HG02885 (cell line): ENCODE data around the gene LYSMD3.
A peak's percentile ranks its signal among the peaks of the same experiment; 100 is the strongest.
"Not testable (repeated sequence)": the region's sequence is repeated elsewhere in the genome, so short reads cannot be mapped to it uniquely, and the experiment has no call there.

ENCODE experiments used
- ATAC-seq: cut with Tn5 transposase; IDR thresholded peaks from one replicate; pipeline ENCODE4 v1.9.1; 2021; ENCODE audit warnings: mild to moderate bottlenecking; ENCODE audit not compliant: unreplicated experiment, poor library complexity

LYSMD3 gene

DNA sequence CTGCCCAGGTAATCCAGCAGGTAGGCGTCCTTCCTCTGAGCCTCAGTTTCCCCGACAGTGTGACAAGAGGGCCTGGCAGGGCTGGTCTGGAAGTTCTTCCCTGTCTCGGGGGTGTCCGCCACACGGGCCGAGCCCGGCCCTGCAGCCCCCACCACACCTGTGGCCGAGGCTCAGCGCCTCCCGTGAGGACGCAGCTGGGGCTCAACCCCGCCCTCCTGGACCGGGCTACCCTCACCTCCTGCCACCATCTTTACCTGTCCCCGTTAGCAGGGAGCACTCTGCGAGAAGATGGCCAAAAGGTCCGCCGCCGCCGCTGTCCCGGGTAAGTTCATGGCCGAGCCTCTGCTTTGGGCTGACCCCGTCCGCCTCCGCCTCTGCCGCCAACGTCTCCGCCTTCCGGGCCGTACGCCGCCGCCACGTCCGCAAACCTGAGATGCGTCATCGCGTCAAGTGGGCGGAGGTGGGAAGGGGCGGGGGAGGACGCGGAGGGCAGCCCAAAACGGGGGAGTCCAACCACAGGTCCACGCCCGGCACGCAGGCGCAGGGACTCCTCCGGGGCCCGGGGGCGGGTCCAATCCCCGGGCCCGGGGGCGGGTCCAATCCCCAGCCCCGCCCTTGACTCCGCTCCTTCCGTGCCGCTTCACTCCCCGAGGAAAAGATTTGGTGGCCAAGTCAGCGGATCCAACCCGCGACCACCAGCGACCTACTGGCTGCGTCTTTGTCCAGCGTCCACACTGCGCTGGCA, at the start of gene LYSMD3:
TSS of gene LYSMD3 (minus strand) at position 391 of the 745 bp plus-strand sequence. CDS start 4,295 bp downstream, outside the sequence.
- peak; percentile 89 for ATAC-seq

DNA sequence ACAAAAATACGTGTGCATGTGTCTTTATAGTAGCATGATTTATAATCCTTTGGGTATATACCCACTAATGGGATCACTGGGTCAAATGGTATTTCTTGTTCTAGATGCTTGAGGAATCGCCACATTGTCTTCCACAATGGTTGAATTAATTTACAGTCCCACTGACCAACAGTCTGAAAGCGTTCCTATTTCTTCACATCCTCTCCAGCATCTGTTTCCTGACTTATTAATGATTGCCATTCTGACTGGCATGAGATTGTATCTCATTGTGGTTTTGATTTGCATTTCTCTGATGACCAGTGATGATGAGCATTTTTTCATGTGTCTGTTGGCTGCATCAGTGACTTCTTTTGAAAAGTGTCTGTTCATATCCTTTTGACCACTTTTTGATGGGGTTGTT, 47.2 kb upstream of the LYSMD3 start:
- not testable (repeated sequence) for ATAC-seq

DNA sequence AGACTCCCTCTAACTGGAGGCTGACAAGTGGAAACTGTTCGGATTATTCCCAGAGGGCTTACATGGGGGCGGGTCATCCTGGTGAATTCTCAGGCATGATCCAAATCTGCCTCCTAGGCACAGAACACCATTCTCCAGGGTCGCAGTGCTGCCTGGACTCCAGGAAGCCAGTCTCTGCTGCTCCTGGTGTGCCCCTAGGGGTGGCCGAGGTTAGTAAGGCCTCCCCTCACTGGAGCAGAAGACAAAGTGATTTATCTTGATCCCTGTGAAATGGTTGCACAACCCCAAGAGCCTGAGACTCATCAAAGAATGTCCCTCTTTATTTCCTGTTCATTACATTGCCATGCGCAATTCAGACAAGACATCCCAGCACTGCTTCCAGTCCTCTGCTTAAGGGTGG, 46.3 kb upstream of the LYSMD3 start:
- ATAC-seq = no peak

DNA sequence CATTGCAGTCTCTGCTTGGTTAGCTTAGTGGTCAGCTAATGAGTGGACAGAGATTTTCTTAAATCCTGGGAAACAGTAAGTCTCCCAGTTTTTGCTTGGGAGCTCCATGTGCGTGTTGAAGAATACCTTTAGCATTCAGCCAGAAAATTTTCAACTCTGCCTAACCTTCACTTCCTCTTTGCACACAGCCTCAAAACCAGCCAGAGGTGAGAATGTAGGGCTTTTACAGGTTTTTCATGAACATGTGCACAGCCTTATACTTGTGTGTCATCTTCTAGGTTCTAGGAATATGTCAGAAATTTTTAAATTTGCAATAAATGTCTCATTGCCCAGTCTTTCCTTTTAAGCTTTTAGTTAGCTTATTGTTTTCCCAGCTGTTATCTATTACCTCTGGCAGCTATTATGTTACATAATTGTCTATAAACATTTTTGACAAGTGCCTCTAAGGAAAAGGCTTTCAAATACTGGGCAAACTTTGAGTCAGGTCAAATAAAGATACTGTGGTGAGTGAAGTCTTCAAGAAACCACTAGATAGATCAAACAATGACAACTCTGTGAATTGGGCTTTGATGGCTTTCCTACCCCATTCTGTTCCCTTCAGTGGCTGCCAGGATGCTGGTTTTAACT, 41.9 kb upstream of the LYSMD3 start:
- no peak for ATAC-seq

DNA sequence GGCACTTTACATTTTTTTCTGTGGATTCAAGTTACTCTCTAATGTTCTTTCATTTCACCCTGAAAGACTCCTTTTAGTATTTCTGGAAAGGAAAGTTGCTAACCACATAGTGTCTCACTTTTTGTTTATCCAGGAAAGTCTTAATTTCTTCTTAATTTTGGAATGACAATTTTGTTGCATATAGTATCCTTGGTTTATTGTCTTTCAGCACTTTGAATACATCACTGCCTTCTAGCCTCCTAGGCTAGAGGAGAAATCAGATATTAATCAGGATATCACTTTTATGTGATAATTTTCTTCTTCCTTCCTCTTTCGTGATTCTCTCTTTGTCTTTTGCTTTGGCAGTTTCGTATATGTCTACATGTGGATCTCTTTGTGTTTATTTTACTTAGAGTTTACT, 40.6 kb upstream of the LYSMD3 start:
- ATAC-seq = no peak

DNA sequence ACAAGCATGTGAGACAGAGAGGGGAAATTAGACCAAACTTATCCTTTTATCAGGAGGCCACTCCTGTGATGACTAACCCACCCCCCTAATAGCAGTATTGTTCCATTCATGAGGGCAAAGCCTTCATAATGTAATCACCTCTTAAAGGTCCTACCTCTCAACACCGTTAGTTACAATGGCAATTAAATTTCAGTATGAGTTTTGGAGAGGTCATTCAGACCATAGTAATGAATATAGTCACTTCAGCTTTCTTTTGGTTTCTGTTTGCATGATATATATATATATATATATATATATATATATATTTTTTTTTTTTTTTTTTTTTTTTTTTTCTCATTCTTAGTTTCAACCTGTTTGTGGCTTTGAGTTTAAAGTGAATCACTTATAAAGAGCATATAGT, 39.7 kb upstream of the LYSMD3 start:
- ATAC-seq = no peak

DNA sequence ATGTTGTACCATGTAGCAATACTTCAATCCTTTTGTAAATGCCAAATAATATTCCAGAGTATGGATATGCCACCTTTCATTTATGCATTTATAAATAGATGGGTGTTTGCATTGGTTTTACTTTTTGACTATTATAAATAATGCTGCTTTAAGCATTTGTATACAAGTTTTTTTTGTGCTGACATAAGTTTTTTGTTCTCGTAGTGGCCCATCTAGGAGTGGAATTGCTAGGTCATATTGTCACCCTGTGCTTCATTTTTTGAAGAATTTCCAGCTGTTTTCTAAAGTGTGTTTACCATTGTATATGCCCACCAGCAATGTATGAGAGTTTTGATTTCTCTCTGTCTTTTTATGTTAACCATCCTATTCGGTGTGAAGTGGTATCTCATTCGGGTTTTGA, 36.1 kb upstream of the LYSMD3 start:
- ATAC-seq = no peak

DNA sequence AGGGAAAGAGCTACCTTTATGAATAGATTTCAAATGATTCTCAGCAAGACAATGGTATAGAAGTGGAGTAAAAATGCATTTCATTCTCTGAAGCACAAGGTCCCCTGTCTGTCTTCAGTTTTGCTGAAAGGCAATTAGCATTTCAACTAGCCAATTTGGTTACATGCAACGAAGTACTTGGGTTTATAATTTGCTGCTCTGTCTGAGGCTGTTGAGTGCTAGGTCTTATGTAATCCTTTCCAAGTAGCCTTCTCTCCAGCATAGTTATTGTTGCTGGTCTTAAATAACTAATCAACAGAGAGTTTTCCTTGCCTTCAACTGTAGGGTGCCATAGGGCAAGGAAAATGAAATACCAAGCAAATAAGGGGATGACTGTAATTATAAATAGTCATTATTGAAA, 33.7 kb upstream of the LYSMD3 start:
- no peak for ATAC-seq

DNA sequence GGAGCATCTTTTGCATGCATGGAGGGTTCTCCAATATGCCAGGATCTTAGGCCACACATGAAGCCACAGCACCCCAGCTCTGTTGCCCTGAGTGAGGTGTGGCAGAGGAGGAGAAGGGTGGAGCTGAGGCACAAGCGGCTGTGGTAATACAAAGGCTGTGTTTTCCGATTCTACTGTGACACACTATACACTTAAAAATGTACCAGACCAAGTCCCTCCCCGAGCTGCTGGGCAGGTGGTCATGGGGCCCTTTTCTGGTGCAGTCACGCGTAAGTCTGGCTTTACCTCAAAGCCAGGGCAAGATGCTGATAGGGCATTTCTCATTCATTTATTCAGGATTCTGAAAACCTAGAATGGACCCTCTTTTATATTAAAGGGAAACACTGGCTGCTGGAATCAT, 33.0 kb upstream of the LYSMD3 start:
- no peak for ATAC-seq

DNA sequence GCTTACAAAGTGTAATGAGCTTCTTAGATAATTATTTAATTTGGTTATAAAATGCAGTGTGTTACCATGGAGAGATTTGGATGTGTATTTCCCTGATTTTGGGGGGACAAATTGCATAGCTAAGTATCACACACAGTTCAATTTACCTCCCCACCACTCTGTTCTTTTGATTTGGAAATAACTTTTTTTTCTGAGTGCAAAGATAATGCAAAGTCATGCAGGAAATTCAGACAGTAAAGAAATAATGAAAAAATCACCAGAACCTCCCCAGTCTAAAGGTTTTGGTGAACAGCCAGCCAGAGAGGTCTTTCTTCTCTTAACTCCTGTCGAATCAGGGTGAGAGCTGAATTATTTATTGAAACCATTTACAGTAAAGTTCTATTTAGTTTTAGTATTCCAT, 32.4 kb upstream of the LYSMD3 start:
- ATAC-seq = no peak

DNA sequence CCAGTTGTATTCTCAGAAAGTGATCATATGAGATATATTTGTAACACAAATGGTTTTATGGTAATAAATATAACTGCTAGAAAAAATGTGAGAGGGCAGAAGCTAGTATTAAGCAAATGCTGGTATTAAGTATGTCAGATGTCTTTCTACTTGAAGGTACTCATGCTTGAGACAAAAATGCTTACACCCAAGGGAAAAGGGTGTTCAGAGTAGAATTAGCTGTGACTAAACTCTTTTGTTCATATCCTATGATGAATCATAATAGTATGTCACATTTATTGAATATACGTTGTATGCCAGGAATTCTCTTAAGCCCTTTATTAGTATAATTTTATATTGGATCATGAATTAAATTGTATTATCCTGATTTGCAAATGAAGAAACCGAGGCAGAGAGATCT, 31.4 kb upstream of the LYSMD3 start:
- ATAC-seq = no peak

DNA sequence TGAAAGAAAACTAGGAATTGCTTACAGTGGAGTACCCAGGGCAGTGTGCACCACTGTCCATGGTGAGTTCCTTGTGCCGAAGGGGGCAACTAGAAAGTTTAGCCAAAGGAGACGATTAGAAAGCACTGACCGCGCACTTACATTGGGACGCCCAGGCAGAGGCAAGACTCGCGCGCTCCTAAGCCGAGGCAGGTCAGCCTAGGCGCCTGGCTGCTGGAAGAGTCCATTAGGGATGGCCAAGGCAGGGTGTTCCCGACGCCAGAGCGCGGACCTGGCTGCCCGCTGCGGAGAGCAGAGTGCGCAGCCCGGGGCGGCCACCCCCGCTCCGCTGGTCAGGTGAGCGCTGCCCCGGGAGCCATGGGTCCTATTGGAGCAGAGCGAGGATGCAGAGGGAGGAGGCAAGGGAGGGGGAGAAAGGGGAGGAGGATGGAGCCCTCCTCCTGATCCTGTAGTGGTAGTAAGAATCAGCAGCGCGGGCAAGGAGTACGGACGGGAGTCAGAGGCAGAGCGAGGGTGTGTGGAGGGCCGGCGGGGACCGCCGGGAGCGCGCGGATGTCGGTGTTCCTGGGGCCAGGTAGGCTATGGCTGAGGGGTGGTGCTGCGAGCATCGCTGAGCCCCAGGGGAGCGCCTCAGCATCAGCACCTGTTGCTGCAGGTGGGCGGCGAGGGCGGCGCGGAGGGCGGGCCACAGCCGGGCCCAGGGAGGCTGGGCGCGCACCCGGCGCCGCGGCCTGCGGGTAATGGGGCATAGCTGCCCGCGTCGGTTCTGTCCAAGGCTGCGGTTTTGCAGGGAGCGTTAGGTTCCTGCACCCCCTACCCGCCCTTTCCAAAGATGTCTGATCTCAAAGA, 29.2 kb upstream of the LYSMD3 start, which contains the start of gene ADGRV1:
TSS of gene ADGRV1 (plus strand) at position 454 of the 849 bp plus-strand sequence. CDS start at position 553, 99 bp downstream.
- ATAC-seq = peak; percentile 60

DNA sequence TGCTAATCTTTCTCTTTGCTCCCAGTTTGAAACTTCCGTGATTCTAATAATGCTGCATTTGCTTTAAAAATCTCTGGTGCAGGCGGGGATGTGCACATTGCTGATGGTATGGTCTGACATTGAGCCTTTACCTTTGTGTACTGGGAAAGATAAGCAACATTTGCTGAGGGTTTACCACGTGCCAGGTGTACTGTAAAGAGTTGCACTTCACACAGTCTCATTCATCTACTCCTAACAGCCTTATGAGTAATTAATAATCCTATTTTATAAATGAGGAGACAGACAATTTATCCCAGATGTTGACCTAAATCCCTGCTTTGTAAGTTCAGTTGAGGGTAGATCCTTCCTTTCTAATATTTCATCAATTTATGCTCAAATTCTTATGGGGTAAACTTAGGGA, 28.5 kb upstream of the LYSMD3 start:
- no peak for ATAC-seq

DNA sequence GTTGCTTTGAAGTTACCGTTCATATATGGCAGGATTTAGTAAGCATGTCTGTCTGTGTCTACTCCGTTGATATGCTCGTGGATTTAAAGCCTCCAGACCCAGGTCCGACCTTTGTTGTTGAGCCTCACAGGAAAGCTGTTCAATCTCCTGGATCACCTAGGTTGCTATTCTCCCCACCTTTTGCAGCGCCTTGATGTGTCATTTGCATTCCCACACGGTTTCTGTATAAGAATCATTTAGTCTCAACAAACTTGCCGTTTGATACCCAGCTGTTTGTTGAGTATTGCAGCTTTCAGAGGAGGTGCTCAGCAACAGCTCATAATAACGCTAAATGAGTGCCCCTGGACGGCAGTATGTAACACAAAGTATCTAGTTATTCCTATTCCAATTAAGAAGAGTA, 28.0 kb upstream of the LYSMD3 start:
- no peak for ATAC-seq

DNA sequence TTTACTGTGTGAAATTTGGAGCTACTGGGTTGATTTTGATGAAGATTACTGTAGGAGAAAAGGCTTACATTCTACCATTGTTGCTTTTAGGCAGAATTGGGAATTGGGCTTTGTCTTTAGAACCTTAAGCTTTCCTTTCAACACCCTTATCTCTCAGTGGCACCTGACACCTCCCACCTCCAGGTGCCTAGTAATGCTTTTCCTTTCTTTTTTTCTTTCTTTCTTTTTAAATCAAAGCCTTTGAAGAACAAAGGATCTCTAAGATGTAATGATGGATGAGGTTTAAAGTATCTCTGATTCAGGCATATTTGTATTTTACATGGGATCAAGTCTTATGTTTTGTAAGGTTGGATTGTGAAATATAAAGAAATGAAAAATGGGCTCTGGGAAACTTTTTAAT, 26.3 kb upstream of the LYSMD3 start:
- no peak for ATAC-seq

DNA sequence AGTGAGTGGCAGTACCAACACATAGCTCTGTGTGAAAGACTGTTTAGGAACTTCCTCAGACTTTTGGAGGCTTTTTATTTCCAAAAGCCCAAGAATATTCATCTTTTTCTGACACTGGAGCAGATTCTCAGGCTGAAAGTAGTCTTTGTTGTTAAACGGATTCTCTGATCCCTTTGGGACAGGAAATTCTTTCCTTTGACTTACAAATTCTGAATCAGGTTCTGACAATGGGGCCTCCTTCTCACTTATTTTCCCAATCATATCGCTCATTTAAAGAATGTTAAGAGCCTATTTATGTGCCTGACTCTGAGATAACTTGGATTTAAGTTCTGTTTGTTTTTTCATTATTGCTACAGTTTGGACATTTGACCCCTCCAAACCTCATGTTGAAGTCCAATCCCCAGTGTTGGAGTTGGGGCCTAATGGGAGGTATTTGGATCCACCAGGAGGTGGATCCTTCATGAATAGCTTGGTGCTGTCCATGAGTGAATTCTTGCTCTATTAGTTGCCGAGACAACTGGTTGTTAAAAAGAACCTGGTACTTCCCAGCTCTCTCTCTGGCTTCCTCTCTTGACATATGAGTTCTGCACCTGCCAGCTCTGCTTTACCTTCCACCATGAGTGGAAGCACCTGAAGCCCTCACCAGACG, 25.1 kb upstream of the LYSMD3 start:
- ATAC-seq = no peak

DNA sequence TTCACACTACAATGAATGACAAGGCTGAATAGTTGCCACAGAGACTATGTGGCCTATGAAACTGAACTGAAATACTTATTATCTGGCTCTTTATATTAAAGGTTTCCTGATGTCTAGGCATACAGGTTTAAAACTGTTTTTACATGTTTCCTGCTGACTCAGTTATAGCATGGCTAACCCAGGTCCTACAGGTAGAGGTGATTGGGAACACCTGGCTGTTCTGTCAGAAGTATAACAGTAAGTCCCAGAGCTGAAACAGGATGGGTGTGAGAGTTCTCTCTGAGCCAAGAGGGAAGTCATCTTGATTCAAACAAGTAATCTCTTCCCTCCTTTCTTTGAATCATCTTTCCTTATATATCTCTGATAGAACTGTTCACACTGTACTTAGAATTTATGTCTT, 24.3 kb upstream of the LYSMD3 start:
- no peak for ATAC-seq

DNA sequence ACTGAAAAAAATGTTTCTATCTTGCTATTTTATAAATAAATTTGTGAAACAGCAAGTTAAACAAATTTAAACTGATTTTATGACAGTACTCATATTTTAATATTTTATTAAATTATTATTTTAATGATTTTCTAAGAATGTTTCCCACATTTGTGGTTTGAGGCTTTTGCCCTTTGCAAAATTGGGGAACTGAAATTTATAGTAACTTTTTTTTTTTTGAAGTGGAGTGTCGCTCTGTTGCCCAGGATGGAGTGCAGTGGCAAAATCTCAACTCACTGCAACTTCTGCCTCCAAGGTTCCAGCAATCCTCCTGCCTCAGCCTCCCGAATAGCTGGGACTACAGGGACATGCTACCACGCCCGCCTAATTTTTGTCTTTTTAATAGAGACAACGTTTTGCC, 22.0 kb upstream of the LYSMD3 start:
- ATAC-seq = no peak

DNA sequence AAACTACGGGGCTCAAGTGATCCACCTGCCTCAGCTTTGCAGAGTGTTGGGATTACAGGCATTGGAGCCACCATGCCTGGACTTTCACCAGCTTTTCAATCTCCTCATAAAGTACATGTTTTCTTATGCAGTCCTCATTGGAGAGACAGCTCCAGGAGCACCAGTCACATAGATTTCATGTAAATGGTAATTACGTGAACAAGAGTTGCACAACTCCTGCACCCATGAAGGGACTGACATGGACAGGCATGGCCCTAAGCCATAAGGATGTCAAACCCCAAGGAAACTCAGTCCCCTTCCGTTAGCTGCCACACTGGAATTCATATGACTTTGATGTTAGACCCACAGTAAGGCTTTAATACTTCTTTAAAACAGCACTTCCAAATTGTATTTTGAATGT, 21.6 kb upstream of the LYSMD3 start:
- ATAC-seq = no peak

DNA sequence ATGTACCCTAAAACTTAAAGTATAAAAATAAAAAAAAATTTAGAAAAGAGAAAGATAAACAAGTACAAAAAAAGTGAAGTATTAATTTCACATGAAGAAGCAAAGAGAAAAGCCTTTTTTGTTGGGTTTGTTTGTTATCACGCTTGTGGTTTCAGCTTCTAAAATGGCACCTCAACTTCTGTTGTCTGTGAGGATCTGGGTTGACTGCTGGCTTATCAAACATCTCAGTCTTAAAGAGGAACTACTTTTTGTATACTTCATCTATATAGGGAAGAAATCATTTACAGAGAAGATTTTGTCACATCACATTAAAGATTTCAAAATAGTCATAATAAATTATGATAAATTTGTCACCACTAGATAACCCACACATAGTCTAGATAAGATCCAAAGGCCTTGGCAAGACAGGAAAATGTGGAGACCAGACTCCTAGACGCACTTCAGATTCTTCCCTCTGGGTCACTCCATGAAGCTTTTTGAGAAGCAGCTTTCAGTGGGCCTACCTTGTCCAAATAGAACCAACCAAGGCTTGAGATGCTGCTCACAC, 20.4 kb upstream of the LYSMD3 start:
- ATAC-seq = no peak
